ENCODE results near the gene CRIM1. TPM values are rescaled to one million over a fixed set of nuclear protein-coding genes. Genes with fewer than 3 reads are reported as not detected.
A peak's percentile ranks its signal among the peaks of the same experiment; 100 is the strongest.

Gene CRIM1
- total and polyA plus RNA-seq, 2 experiments from 2014 or later = 10.5 to 36.4 TPM

DNA sequence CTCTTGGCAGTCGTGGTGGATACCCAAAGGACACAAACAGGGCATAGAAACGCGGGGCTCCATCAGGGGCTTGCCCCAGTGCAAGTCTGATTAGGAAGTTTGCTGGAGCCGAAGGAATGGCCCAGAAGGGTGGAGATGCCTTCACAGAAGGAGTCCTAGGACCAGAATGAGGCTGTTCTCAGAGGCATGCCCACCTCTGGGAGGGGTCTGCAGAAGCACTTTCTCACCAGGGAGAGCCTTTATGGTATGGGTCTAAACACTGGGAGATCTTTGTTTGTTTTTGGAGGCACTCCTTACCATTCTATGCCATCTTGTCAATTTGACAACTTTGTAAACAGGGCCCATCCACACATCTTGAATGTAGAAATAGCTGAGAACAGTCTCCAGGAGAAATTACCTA lies 75.0 kb downstream of the CRIM1 start:
- no peak for DNase-seq (ENCODE audit: low spot score)
- Histone ChIP-seq H3F3A (replicated peaks; ENCODE audit: low read depth) (no peaks in the 10 kb centered on the region), H2AFZ (no peak overlapping the region), H3K4me1 (ENCODE audit: insufficient read depth) (peaks cover 27% of the 10 kb centered on the region), H3K79me2 (replicated peaks; ENCODE audit: insufficient read depth) (peaks cover 99% of the 10 kb centered on the region), H3K9me2 (ENCODE audit: insufficient read depth) (no peaks in the 10 kb centered on the region), H3K36me3 (ENCODE audit: insufficient read depth) (no peaks in the 10 kb centered on the region; the same call in 1 of the 2 replicates), H3K4me3 (no peak overlapping the region), H3K4me2 (no peak overlapping the region), H3K27ac (ENCODE audit: low read depth) (no peak overlapping the region), H4K20me1 (replicated peaks; ENCODE audit: insufficient read depth) (no peaks in the 10 kb centered on the region; the same call in none of the 2 replicates), H3K27me3 (ENCODE audit: insufficient read depth) (no peaks in the 10 kb centered on the region)
- TF ChIP-seq ZNF114 (CRISPR knock-in tag; IDR thresholded peaks at IDR 0.05) (no peak), EZH2 (IDR thresholded peaks at IDR 0.05; ENCODE audit: low read depth, unreplicated experiment) (no peak), CREB1 (CRISPR knock-in tag; IDR thresholded peaks at IDR 0.05; ENCODE audit: low read depth) (no peak), POLR2AphosphoS5 (IDR thresholded peaks at IDR 0.05; ENCODE audit: low read depth) (no peak), STAT1 (IDR thresholded peaks at IDR 0.05; ENCODE audit: unreplicated experiment) (no peak), ZNF331 (CRISPR knock-in tag; IDR thresholded peaks at IDR 0.05; ENCODE audit: low read depth) (no peak)
- TF ChIP-seq, protein P1, sequence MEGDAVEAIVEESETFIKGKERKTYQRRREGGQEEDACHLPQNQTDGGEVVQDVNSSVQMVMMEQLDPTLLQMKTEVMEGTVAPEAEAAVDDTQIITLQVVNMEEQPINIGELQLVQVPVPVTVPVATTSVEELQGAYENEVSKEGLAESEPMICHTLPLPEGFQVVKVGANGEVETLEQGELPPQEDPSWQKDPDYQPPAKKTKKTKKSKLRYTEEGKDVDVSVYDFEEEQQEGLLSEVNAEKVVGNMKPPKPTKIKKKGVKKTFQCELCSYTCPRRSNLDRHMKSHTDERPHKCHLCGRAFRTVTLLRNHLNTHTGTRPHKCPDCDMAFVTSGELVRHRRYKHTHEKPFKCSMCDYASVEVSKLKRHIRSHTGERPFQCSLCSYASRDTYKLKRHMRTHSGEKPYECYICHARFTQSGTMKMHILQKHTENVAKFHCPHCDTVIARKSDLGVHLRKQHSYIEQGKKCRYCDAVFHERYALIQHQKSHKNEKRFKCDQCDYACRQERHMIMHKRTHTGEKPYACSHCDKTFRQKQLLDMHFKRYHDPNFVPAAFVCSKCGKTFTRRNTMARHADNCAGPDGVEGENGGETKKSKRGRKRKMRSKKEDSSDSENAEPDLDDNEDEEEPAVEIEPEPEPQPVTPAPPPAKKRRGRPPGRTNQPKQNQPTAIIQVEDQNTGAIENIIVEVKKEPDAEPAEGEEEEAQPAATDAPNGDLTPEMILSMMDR (conservative IDR thresholded peaks at IDR 0.05; ENCODE audit: low read depth in 2 of 2) = no peak
- Mint-ChIP-seq H3K27ac (no peak overlapping the region), H3K27me3 (ENCODE audit: insufficient read depth, low read depth, poor library complexity) (peaks cover 1% of the 10 kb centered on the region), H3K4me3 (no peak overlapping the region), H3K4me1 (peaks cover 42% of the 10 kb centered on the region), H3K36me3 (ENCODE audit: low read depth) (no peaks in the 10 kb centered on the region; the same call in 2 of the 3 replicates), H3K9me3 (no peaks in the 10 kb centered on the region)
- no peak for ATAC-seq

DNA sequence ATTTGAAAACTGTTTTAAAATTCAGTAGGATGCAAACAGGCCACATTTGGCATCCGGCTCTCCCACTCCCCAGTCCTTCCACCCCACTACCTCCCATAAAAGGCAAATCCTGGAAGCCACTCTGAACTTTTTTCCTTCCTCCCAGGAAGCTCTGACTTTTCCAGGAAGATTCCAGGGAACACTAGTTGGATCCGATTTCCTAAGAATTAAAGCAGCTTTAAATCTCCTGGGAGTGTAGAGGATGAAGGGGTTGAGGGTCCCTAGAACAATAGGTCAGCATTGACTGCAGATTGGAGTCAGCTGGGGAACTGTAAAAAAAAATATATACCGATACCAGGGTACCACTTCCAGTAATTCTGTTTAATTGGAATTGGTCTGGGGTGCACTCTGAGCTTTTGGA lies 76.9 kb downstream of the CRIM1 start:
- no peak overlapping the region for H3K27ac ChIP-seq (ENCODE audit: low read depth)
- H3F3A ChIP-seq (replicated peaks; ENCODE audit: low read depth) = no peaks in the 10 kb centered on the region
- peaks cover 27% of the 10 kb centered on the region for H3K4me1 ChIP-seq (ENCODE audit: insufficient read depth)
- Mint-ChIP-seq H3K9me3 (no peaks in the 10 kb centered on the region), H3K27me3 (ENCODE audit: insufficient read depth, low read depth, poor library complexity) (no peaks in the 10 kb centered on the region), H3K4me3 (no peak overlapping the region), H3K36me3 (ENCODE audit: low read depth) (no peaks in the 10 kb centered on the region; the same call in 2 of the 3 replicates), H3K27ac (0 out of 2 replicates have a peak overlapping the region, but pooled peaks have one; percentile 54), H3K4me1 (peaks cover 38% of the 10 kb centered on the region)
- no peaks in the 10 kb centered on the region for H3K36me3 ChIP-seq (ENCODE audit: insufficient read depth)
- H4K20me1 ChIP-seq (replicated peaks; ENCODE audit: insufficient read depth) = no peaks in the 10 kb centered on the region; the same call in none of the 2 replicates
- DNase-seq (ENCODE audit: low spot score) (no peak), ATAC-seq (no peak)
- H2AFZ ChIP-seq = no peak overlapping the region
- H3K4me2 ChIP-seq = no peak overlapping the region; the same call in 1 of the 2 replicates
- no peaks in the 10 kb centered on the region for H3K9me2 ChIP-seq (ENCODE audit: insufficient read depth)
- no peaks in the 10 kb centered on the region for H3K27me3 ChIP-seq (ENCODE audit: insufficient read depth)
- H3K4me3 ChIP-seq = no peak overlapping the region
- peaks cover 98% of the 10 kb centered on the region for H3K79me2 ChIP-seq (replicated peaks; ENCODE audit: insufficient read depth)
- TF ChIP-seq ZNF114 (CRISPR knock-in tag; IDR thresholded peaks at IDR 0.05) = no peak
- TF ChIP-seq EZH2phosphoT487 (IDR thresholded peaks at IDR 0.05; ENCODE audit: unreplicated experiment) = no peak
- no peak for TF ChIP-seq POLR2AphosphoS5 (IDR thresholded peaks at IDR 0.05; ENCODE audit: low read depth)
- no peak for TF ChIP-seq STAT1 (IDR thresholded peaks at IDR 0.05; ENCODE audit: unreplicated experiment)
- TF ChIP-seq, protein P1 (conservative IDR thresholded peaks at IDR 0.05; ENCODE audit: low read depth in 2 of 2) = no peak
- TF ChIP-seq, protein P2, sequence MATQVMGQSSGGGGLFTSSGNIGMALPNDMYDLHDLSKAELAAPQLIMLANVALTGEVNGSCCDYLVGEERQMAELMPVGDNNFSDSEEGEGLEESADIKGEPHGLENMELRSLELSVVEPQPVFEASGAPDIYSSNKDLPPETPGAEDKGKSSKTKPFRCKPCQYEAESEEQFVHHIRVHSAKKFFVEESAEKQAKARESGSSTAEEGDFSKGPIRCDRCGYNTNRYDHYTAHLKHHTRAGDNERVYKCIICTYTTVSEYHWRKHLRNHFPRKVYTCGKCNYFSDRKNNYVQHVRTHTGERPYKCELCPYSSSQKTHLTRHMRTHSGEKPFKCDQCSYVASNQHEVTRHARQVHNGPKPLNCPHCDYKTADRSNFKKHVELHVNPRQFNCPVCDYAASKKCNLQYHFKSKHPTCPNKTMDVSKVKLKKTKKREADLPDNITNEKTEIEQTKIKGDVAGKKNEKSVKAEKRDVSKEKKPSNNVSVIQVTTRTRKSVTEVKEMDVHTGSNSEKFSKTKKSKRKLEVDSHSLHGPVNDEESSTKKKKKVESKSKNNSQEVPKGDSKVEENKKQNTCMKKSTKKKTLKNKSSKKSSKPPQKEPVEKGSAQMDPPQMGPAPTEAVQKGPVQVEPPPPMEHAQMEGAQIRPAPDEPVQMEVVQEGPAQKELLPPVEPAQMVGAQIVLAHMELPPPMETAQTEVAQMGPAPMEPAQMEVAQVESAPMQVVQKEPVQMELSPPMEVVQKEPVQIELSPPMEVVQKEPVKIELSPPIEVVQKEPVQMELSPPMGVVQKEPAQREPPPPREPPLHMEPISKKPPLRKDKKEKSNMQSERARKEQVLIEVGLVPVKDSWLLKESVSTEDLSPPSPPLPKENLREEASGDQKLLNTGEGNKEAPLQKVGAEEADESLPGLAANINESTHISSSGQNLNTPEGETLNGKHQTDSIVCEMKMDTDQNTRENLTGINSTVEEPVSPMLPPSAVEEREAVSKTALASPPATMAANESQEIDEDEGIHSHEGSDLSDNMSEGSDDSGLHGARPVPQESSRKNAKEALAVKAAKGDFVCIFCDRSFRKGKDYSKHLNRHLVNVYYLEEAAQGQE (IDR thresholded peaks at IDR 0.05; ENCODE audit: unreplicated experiment) = no peak
- no peak for TF ChIP-seq CREB1 (CRISPR knock-in tag; IDR thresholded peaks at IDR 0.05; ENCODE audit: low read depth)
- TF ChIP-seq EZH2 (IDR thresholded peaks at IDR 0.05; ENCODE audit: low read depth, unreplicated experiment) = no peak
- TF ChIP-seq JUNB (IDR thresholded peaks at IDR 0.05; ENCODE audit: unreplicated experiment) = no peak
- no peak for TF ChIP-seq NANOG (IDR thresholded peaks at IDR 0.05; ENCODE audit: borderline replicate concordance)
